HEK293 (cell line): ENCODE results near the gene PTPRN2.

Source experiments
- CTCF ChIA-PET: fragments of 350-600 bp; formaldehyde crosslinking; extraction: SDS; loops from one replicate; lab custom pipeline; 2021; ENCODE audit warnings: antibody characterized with exemption; lab: Yijun Ruan, JAX
- POLR2A ChIA-PET: fragments of 300-600 bp; formaldehyde crosslinking; extraction: SDS; loops from one replicate; lab custom pipeline; 2020; ENCODE audit warnings: antibody characterized with exemption, inconsistent platforms; lab: Yijun Ruan, JAX
- H3K27ac ChIP-seq: fragments of 200-500 bp; sonication (Bioruptor generic); 2 replicates; pipeline ENCODE4 v1.5.1; 2014; ENCODE audit warnings: low read depth, low read length, control low read depth, inconsistent platforms; ENCODE audit errors: extremely low read depth
- H3K36me3 ChIP-seq, 2 experiments: fragments of 200-500 bp in 1 of 2; sonication (Bioruptor generic) in 1 of 2; 1 replicate in 1 of 2; 2 replicates in 1 of 2; pipeline ENCODE4 v1.5.1; 2014 to 2017; ENCODE audit warnings: inconsistent platforms in 2 of 2, low read length in 2 of 2; ENCODE audit not compliant: control insufficient read depth in 2 of 2, insufficient read depth in 1 of 2
- H3K4me1 ChIP-seq: fragments of 200-500 bp; sonication (Bioruptor generic); 2 replicates; pipeline ENCODE4 v1.5.1; 2014; ENCODE audit warnings: mild to moderate bottlenecking, low read length, inconsistent platforms; ENCODE audit not compliant: control insufficient read depth, insufficient read depth
- H3K4me3 ChIP-seq: 2 replicates; pipeline ENCODE4 v1.5.1; 2011; ENCODE audit warnings: low read depth, mild to moderate bottlenecking, control low read depth, low read length, moderate library complexity
- H3K9me3 ChIP-seq: fragments of 200-500 bp; sonication (Bioruptor generic); 2 replicates; pipeline ENCODE4 v1.5.1; 2014; ENCODE audit warnings: low read depth, low read length, inconsistent platforms; ENCODE audit not compliant: control insufficient read depth, insufficient read depth
- GLI2 ChIP-seq: fragments of 450-650 bp; formaldehyde crosslinking; IDR thresholded peaks from 2 replicates; pipeline ENCODE4; 2017; ENCODE audit warnings: missing biosample characterization, missing genetic modification characterization, low read depth, borderline replicate concordance
- GLIS1 ChIP-seq: fragments of 450-650 bp; formaldehyde crosslinking; IDR thresholded peaks from 2 replicates; pipeline ENCODE4 v1.5.1; 2016; ENCODE audit warnings: missing biosample characterization, missing genetic modification characterization
- KLF16 ChIP-seq: fragments of 450-650 bp; formaldehyde crosslinking; IDR thresholded peaks from 2 replicates; pipeline ENCODE4 v1.5.1; 2017; ENCODE audit warnings: missing biosample characterization, missing genetic modification characterization
- SETDB1 ChIP-seq: IDR thresholded peaks from one replicate; pipeline ENCODE4 v1.6.1; 2017; ENCODE audit warnings: mild to moderate bottlenecking, low read length, moderate library complexity, mixed read lengths; ENCODE audit not compliant: insufficient read length
- ZNF175 ChIP-seq: fragments of 450-650 bp; formaldehyde crosslinking; IDR thresholded peaks from 2 replicates; pipeline ENCODE4 v1.5.1; 2016; ENCODE audit warnings: missing biosample characterization, missing genetic modification characterization
- ZNF202 ChIP-seq: fragments of 450-650 bp; formaldehyde crosslinking; IDR thresholded peaks from 2 replicates; pipeline ENCODE4 v1.5.1; 2016; ENCODE audit warnings: missing biosample characterization, missing genetic modification characterization, borderline replicate concordance
- ZNF248 ChIP-seq: fragments of 450-650 bp; formaldehyde crosslinking; IDR thresholded peaks from 2 replicates; pipeline ENCODE4 v1.5.1; 2017; ENCODE audit warnings: missing biosample characterization, missing genetic modification characterization
- ZNF394 ChIP-seq: fragments of 450-650 bp; formaldehyde crosslinking; IDR thresholded peaks from 2 replicates; pipeline ENCODE4 v1.5.1; 2016; ENCODE audit warnings: missing biosample characterization, missing genetic modification characterization, mild to moderate bottlenecking, moderate library complexity, borderline replicate concordance
- ZNF48 ChIP-seq: fragments of 450-650 bp; formaldehyde crosslinking; IDR thresholded peaks from 2 replicates; pipeline ENCODE4 v1.5.1; 2016; ENCODE audit warnings: missing biosample characterization, missing genetic modification characterization
- ZNF521 ChIP-seq: fragments of 450-650 bp; formaldehyde crosslinking; IDR thresholded peaks from 2 replicates; pipeline ENCODE4 v1.5.1; 2017; ENCODE audit warnings: missing biosample characterization, mild to moderate bottlenecking, missing genetic modification characterization
- ZNF548 ChIP-seq: fragments of 450-650 bp; formaldehyde crosslinking; IDR thresholded peaks from 2 replicates; pipeline ENCODE4 v1.5.1; 2016; ENCODE audit warnings: missing biosample characterization, missing genetic modification characterization
- ZNF558 ChIP-seq: fragments of 450-650 bp; formaldehyde crosslinking; IDR thresholded peaks from 2 replicates; pipeline ENCODE4 v1.5.1; 2016; ENCODE audit warnings: missing biosample characterization, missing genetic modification characterization
- ZNF560 ChIP-seq: fragments of 450-650 bp; formaldehyde crosslinking; IDR thresholded peaks from 2 replicates; pipeline ENCODE4 v1.5.1; 2017; ENCODE audit warnings: missing biosample characterization, missing genetic modification characterization, borderline replicate concordance
- ZNF561 ChIP-seq: fragments of 450-650 bp; IDR thresholded peaks from 2 replicates; pipeline ENCODE4 v1.5.1; 2018; ENCODE audit warnings: missing biosample characterization, missing genetic modification characterization, borderline replicate concordance
- ZNF747 ChIP-seq: fragments of 450-650 bp; formaldehyde crosslinking; IDR thresholded peaks from 2 replicates; pipeline ENCODE4 v1.5.1; 2016; ENCODE audit warnings: missing biosample characterization, missing genetic modification characterization
- ZNF776 ChIP-seq: fragments of 450-650 bp; formaldehyde crosslinking; IDR thresholded peaks from 2 replicates; pipeline ENCODE4 v1.5.0; 2017; ENCODE audit warnings: missing biosample characterization, missing genetic modification characterization, borderline replicate concordance
- ZSCAN16 ChIP-seq: fragments of 450-650 bp; formaldehyde crosslinking; IDR thresholded peaks from 2 replicates; pipeline ENCODE4 v1.5.1; 2016; ENCODE audit warnings: missing biosample characterization, missing genetic modification characterization
- ZSCAN30 ChIP-seq: fragments of 450-650 bp; IDR thresholded peaks from 2 replicates; pipeline ENCODE4 v1.5.1; 2018; ENCODE audit warnings: missing biosample characterization, mild to moderate bottlenecking, missing genetic modification characterization, moderate library complexity
- ZXDB ChIP-seq: fragments of 450-650 bp; formaldehyde crosslinking; IDR thresholded peaks from 2 replicates; pipeline ENCODE4 v1.5.1; 2016; ENCODE audit warnings: missing biosample characterization, missing genetic modification characterization
- TF ChIP-seq, protein P1 (sequence below): fragments of 450-650 bp; formaldehyde crosslinking; IDR thresholded peaks from 2 replicates; pipeline ENCODE4 v1.5.1; 2016; ENCODE audit warnings: missing biosample characterization, missing genetic modification characterization
- TF ChIP-seq, protein P2 (sequence below): fragments of 450-650 bp; formaldehyde crosslinking; IDR thresholded peaks from 2 replicates; pipeline ENCODE4 v1.5.1; 2016; ENCODE audit warnings: missing biosample characterization, missing genetic modification characterization
- TF ChIP-seq, protein P3 (sequence below): fragments of 450-650 bp; formaldehyde crosslinking; IDR thresholded peaks from 2 replicates; pipeline ENCODE4 v1.5.1; 2017; ENCODE audit warnings: missing biosample characterization, missing genetic modification characterization
- TF ChIP-seq, protein P4 (sequence below): fragments of 450-650 bp; formaldehyde crosslinking; IDR thresholded peaks from 2 replicates; pipeline ENCODE4 v1.5.1; 2016; ENCODE audit warnings: missing biosample characterization, missing genetic modification characterization
- TF ChIP-seq, protein P5 (sequence below): fragments of 450-650 bp; formaldehyde crosslinking; IDR thresholded peaks from 2 replicates; pipeline ENCODE4 v1.5.1; 2016; ENCODE audit warnings: missing biosample characterization, missing genetic modification characterization
- TF ChIP-seq, protein P6 (sequence below): fragments of 450-650 bp; formaldehyde crosslinking; IDR thresholded peaks from 2 replicates; pipeline ENCODE4 v1.5.1; 2016; ENCODE audit warnings: missing biosample characterization, missing genetic modification characterization

The PTPRN2 gene

DNA sequence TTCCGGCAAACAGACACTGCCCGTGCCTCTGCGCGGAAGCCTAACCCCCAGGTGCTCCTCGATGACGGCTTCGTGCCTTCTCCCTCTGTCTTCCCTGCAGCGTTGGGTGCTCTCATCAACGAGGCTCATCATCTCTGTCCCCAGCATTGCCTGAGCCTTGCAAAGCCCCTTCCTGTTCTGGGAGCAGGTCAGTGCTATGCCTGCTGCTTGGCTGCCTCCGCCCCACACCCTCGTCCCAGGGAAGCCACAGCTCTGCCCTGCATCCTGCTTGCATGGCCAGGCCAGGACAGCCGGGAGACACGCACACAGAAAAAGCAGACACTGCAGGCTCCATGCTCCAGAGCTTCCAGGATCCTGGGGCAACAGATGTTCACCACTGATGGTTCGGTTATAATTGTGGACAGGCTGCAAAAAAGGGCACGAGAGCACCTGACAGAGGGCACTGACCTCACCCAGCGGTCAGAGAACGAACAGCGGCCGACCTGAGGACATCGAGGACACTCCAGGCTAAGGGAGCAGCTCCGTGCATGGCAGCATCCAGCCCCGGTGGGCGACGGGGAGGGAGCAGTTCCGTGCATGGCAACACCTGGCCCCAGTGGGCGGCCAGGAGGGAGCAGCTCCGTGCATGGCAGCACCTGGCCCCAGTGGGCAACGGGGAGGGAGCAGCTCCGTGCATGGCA lies 265.5 kb downstream of the PTPRN2 start:
- H3K9me3 ChIP-seq = no peaks in the 10 kb centered on the region

DNA sequence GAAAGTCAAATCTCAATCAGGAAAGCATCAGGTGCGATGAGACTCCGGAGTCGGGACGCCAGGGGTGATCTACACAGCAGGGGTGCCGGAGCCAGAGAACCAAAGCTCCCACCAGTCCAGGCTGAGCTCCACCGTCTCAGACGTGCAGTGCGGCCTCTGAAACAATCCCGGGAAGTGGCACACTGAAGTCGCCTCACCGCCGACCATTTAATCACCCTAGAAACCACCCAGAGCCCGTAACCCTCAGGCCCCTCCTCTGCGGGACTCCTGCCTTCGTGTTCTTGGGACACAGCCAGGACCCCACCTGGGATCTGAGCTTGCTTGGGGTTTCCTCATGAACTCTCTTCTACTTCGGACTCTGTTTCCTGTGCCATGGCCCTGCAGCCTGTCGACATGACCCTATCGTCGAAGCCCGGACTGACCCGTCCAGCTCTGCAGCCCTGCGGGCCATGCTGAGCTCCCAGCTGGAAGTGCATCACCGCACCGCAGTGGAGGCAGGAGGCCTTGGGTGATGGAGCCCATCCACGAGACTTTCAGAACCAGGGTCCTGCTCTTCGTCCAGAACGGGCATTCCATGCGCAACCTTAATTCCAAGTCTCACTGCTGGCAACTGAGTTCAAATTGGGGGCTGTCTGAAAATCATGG lies 266.4 kb downstream of the PTPRN2 start:
- Histone ChIP-seq H3K4me3 (no peak overlapping the region), H3K9me3 (no peaks in the 10 kb centered on the region), H3K27ac (no peak overlapping the region), H3K36me3 (no peaks in the 10 kb centered on the region), H3K4me1 (no peaks in the 10 kb centered on the region)
- ChIA-PET CTCF (no interaction called here), POLR2A (no interaction called here)
- TF ChIP-seq ZSCAN16 (tag by site-specific recombination) (no peak), KLF16 (tag by site-specific recombination) (no peak), GLIS1 (no peak), ZNF747 (tag by site-specific recombination) (no peak), ZNF202 (tag by site-specific recombination) (no peak), ZNF560 (no peak), GLI2 (no peak), SETDB1 (no peak), ZNF175 (tag by site-specific recombination) (no peak), ZNF558 (no peak), ZNF521 (no peak), ZNF48 (tag by site-specific recombination) (no peak), ZSCAN30 (no peak), ZNF548 (tag by site-specific recombination) (no peak), ZXDB (tag by site-specific recombination) (no peak)
- TF ChIP-seq, protein P1, sequence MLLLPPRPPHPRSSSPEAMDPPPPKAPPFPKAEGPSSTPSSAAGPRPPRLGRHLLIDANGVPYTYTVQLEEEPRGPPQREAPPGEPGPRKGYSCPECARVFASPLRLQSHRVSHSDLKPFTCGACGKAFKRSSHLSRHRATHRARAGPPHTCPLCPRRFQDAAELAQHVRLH (tag by site-specific recombination) = no peak
- TF ChIP-seq, protein P2, sequence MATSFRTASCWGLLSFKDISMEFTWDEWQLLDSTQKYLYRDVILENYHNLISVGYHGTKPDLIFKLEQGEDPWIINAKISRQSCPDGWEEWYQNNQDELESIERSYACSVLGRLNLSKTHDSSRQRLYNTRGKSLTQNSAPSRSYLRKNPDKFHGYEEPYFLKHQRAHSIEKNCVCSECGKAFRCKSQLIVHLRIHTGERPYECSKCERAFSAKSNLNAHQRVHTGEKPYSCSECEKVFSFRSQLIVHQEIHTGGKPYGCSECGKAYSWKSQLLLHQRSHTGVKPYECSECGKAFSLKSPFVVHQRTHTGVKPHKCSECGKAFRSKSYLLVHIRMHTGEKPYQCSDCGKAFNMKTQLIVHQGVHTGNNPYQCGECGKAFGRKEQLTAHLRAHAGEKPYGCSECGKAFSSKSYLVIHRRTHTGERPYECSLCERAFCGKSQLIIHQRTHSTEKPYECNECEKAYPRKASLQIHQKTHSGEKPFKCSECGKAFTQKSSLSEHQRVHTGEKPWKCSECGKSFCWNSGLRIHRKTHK (tag by site-specific recombination) = no peak
- TF ChIP-seq, protein P3, sequence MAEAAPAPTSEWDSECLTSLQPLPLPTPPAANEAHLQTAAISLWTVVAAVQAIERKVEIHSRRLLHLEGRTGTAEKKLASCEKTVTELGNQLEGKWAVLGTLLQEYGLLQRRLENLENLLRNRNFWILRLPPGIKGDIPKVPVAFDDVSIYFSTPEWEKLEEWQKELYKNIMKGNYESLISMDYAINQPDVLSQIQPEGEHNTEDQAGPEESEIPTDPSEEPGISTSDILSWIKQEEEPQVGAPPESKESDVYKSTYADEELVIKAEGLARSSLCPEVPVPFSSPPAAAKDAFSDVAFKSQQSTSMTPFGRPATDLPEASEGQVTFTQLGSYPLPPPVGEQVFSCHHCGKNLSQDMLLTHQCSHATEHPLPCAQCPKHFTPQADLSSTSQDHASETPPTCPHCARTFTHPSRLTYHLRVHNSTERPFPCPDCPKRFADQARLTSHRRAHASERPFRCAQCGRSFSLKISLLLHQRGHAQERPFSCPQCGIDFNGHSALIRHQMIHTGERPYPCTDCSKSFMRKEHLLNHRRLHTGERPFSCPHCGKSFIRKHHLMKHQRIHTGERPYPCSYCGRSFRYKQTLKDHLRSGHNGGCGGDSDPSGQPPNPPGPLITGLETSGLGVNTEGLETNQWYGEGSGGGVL (tag by site-specific recombination) = no peak

More for the DNA sequence above, 265.5 kb downstream of the PTPRN2 start:
- POLR2A ChIA-PET = no interaction called here
- H3K4me3 ChIP-seq = no peak overlapping the region
- TF ChIP-seq, protein P4, sequence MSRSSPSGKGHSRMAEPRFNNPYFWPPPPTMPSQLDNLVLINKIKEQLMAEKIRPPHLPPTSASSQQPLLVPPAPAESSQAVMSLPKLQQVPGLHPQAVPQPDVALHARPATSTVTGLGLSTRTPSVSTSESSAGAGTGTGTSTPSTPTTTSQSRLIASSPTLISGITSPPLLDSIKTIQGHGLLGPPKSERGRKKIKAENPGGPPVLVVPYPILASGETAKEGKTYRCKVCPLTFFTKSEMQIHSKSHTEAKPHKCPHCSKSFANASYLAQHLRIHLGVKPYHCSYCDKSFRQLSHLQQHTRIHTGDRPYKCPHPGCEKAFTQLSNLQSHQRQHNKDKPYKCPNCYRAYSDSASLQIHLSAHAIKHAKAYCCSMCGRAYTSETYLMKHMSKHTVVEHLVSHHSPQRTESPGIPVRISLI (tag by site-specific recombination) = no peak
- TF ChIP-seq, protein P5, sequence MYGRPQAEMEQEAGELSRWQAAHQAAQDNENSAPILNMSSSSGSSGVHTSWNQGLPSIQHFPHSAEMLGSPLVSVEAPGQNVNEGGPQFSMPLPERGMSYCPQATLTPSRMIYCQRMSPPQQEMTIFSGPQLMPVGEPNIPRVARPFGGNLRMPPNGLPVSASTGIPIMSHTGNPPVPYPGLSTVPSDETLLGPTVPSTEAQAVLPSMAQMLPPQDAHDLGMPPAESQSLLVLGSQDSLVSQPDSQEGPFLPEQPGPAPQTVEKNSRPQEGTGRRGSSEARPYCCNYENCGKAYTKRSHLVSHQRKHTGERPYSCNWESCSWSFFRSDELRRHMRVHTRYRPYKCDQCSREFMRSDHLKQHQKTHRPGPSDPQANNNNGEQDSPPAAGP (tag by site-specific recombination) = no peak
- TF ChIP-seq ZNF394 (tag by site-specific recombination) = no peak
- TF ChIP-seq ZNF248 (tag by site-specific recombination) = no peak
- TF ChIP-seq ZNF776 (tag by site-specific recombination) = no peak
- TF ChIP-seq, protein P6, sequence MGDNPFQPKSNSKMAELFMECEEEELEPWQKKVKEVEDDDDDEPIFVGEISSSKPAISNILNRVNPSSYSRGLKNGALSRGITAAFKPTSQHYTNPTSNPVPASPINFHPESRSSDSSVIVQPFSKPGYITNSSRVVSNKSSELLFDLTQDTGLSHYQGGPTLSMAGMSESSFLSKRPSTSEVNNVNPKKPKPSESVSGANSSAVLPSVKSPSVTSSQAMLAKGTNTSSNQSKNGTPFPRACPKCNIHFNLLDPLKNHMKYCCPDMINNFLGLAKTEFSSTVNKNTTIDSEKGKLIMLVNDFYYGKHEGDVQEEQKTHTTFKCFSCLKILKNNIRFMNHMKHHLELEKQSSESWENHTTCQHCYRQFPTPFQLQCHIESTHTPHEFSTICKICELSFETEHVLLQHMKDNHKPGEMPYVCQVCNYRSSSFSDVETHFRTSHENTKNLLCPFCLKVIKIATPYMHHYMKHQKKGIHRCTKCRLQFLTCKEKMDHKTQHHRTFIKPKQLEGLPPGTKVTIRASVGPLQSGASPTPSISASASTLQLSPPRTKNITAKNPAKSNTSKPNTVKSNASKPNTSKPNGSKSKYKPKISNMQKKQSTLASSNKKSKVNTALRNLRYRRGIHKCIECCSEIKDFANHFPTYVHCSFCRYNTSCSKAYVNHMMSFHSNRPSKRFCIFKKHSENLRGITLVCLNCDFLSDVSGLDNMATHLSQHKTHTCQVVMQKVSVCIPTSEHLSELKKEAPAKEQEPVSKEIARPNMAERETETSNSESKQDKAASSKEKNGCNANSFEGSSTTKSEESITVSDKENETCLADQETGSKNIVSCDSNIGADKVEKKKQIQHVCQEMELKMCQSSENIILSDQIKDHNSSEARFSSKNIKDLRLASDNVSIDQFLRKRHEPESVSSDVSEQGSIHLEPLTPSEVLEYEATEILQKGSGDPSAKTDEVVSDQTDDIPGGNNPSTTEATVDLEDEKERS (tag by site-specific recombination) = no peak
- no peak for TF ChIP-seq ZNF561 (tag by site-specific recombination)
- TF ChIP-seq, all 188 proteins: peak for 0
- CTCF ChIA-PET = no interaction called here
- Histone ChIP-seq H3K4me1 (no peaks in the 10 kb centered on the region), H3K27ac (no peak overlapping the region), H3K36me3 (no peaks in the 10 kb centered on the region)
